ENCODE data around the gene PAX9.

Gene PAX9

DNA sequence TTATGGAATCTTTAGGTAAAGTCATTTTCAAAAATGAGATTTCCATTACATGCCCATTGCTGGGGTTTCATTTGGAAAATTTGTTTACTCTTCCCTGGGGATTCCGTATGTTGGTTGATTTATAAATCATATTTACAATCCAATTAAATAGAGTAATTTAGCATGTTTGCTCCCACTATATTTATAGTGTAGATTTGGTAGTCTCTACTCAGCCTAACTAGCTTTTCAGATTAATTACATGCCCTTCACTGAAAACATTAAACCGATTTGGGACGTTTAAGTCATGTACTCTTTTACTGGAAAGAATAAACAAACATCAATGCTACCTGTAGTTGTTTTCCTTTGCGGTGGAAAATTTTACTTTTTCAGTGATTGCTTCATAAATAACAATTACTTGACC is 10.4 kb downstream of the PAX9 start:
- no peak for DNase-seq (ENCODE audit: low read depth)
- TF ChIP-seq, protein P1, sequence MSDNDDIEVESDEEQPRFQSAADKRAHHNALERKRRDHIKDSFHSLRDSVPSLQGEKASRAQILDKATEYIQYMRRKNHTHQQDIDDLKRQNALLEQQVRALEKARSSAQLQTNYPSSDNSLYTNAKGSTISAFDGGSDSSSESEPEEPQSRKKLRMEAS (IDR thresholded peaks at IDR 0.05; ENCODE audit: low read depth, low read length), result no peak
- TF ChIP-seq MYC (IDR thresholded peaks at IDR 0.05; ENCODE audit: low read depth, low read length) (no peak), POLR2A (IDR thresholded peaks at IDR 0.05; ENCODE audit: extremely low read depth, insufficient read length) (no peak)
- TF ChIP-seq, protein P2, sequence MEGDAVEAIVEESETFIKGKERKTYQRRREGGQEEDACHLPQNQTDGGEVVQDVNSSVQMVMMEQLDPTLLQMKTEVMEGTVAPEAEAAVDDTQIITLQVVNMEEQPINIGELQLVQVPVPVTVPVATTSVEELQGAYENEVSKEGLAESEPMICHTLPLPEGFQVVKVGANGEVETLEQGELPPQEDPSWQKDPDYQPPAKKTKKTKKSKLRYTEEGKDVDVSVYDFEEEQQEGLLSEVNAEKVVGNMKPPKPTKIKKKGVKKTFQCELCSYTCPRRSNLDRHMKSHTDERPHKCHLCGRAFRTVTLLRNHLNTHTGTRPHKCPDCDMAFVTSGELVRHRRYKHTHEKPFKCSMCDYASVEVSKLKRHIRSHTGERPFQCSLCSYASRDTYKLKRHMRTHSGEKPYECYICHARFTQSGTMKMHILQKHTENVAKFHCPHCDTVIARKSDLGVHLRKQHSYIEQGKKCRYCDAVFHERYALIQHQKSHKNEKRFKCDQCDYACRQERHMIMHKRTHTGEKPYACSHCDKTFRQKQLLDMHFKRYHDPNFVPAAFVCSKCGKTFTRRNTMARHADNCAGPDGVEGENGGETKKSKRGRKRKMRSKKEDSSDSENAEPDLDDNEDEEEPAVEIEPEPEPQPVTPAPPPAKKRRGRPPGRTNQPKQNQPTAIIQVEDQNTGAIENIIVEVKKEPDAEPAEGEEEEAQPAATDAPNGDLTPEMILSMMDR (IDR thresholded peaks at IDR 0.05; ENCODE audit: low read depth, low read length), result no peak
- H3K4me3 ChIP-seq (ENCODE audit: low read depth, low read length), result no peak overlapping the region

DNA sequence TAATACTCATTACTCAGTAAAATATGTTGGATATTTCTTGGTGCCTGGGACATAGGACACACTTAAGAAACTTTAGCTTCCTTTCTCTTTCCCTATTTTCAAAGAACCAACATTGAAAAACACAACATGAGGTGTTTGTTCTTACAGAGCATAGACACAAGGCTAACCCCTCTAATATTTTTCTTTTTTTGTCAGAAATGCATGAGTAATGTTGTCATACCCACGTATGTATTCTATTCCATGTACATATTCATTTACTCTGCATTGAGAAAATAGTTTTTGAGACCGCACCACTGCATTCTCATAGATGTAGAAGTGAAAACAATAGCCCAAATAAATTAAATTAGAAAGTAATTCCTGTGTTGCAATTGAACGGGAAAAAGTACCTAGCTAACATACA is 13.0 kb downstream of the PAX9 start:
- DNase-seq (ENCODE audit: low read depth), result no peak
- TF ChIP-seq POLR2A (IDR thresholded peaks at IDR 0.05; ENCODE audit: extremely low read depth, insufficient read length) (no peak), MYC (IDR thresholded peaks at IDR 0.05; ENCODE audit: low read depth, low read length) (no peak)
- TF ChIP-seq, protein P1 (IDR thresholded peaks at IDR 0.05; ENCODE audit: low read depth, low read length), result no peak
- TF ChIP-seq, protein P2 (IDR thresholded peaks at IDR 0.05; ENCODE audit: low read depth, low read length), result no peak
- H3K4me3 ChIP-seq (ENCODE audit: low read depth, low read length), result no peak overlapping the region

DNA sequence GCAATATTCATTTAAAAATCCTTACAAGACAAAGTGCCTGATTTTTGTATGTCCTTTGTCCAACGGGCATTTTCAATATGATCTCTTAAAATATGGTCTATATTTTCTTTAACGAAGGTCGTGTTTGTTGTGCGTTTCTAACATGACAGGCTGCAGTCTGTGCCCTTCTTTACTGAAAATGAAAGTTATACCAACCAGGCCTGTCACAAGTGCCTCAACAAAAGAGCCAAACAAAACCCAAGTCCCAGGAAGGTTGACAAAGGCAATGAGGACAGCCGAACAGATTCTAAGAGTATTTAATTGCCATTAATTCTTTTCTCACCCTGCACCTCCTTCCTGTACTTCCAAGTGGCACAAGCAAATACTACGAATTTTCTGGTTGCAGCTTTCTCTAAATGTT is 13.9 kb downstream of the PAX9 start:
- no peak overlapping the region for H3K4me3 ChIP-seq (ENCODE audit: low read depth, low read length)
- TF ChIP-seq MYC (IDR thresholded peaks at IDR 0.05; ENCODE audit: low read depth, low read length), result no peak
- TF ChIP-seq, protein P1 (IDR thresholded peaks at IDR 0.05; ENCODE audit: low read depth, low read length), result no peak
- TF ChIP-seq, protein P2 (IDR thresholded peaks at IDR 0.05; ENCODE audit: low read depth, low read length), result no peak
- no peak for TF ChIP-seq POLR2A (IDR thresholded peaks at IDR 0.05; ENCODE audit: extremely low read depth, insufficient read length)
- DNase-seq (ENCODE audit: low read depth), result no peak

DNA sequence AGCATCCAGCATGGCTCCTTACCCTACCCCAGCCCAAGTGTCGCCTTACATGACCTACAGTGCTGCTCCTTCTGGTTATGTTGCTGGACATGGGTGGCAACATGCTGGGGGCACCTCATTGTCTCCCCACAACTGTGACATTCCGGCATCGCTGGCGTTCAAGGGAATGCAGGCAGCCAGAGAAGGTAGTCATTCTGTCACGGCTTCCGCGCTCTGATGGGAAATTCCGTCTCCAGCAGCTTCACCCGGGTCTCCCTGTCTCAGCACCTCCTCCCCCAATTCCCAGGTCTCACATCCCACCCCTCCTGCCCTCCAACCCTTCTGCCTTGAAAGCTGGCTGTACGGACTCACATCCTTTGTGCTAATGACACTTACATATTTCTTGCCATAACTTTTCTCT is 14.6 kb downstream of the PAX9 start:
- DNase-seq (ENCODE audit: low read depth), result no peak
- TF ChIP-seq, protein P2 (IDR thresholded peaks at IDR 0.05; ENCODE audit: low read depth, low read length), result no peak
- TF ChIP-seq POLR2A (IDR thresholded peaks at IDR 0.05; ENCODE audit: extremely low read depth, insufficient read length) (no peak), MYC (IDR thresholded peaks at IDR 0.05; ENCODE audit: low read depth, low read length) (no peak)
- TF ChIP-seq, protein P1 (IDR thresholded peaks at IDR 0.05; ENCODE audit: low read depth, low read length), result no peak
- H3K4me3 ChIP-seq (ENCODE audit: low read depth, low read length), result no peak overlapping the region

DNA sequence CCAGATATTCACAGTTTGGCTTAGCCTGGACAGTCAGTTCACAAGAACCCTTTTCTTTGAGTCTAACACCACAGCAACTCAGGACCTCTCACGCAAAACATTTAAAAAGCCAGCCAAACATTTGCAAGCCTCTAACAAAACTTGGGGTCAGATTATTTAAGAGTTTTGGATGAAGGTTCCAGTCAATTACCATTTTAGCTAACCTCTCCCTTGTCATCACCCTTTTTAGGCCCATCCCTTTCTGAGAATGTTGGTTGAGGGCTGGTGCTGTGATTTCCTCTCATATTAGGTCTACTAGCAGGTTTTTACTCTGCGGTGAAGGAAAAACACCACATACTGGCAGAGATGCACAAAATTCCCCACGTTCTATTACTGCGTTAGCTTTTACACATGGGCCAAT is 20.7 kb downstream of the PAX9 start:
- TF ChIP-seq, protein P2 (IDR thresholded peaks at IDR 0.05; ENCODE audit: low read depth, low read length), result no peak
- TF ChIP-seq MYC (IDR thresholded peaks at IDR 0.05; ENCODE audit: low read depth, low read length), result no peak
- TF ChIP-seq POLR2A (IDR thresholded peaks at IDR 0.05; ENCODE audit: extremely low read depth, insufficient read length), result no peak
- TF ChIP-seq, protein P1 (IDR thresholded peaks at IDR 0.05; ENCODE audit: low read depth, low read length), result no peak
- no peak for DNase-seq (ENCODE audit: low read depth)
- H3K4me3 ChIP-seq (ENCODE audit: low read depth, low read length), result no peak overlapping the region

All from NB4 (cell line).